ENCODE data around the gene SRSF11. TPM values are rescaled to one million over a fixed set of nuclear protein-coding genes. Genes with fewer than 3 reads are reported as not detected.

Gene SRSF11
- total RNA-seq, 1 donor from 2014 or later = 231 TPM

DNA sequence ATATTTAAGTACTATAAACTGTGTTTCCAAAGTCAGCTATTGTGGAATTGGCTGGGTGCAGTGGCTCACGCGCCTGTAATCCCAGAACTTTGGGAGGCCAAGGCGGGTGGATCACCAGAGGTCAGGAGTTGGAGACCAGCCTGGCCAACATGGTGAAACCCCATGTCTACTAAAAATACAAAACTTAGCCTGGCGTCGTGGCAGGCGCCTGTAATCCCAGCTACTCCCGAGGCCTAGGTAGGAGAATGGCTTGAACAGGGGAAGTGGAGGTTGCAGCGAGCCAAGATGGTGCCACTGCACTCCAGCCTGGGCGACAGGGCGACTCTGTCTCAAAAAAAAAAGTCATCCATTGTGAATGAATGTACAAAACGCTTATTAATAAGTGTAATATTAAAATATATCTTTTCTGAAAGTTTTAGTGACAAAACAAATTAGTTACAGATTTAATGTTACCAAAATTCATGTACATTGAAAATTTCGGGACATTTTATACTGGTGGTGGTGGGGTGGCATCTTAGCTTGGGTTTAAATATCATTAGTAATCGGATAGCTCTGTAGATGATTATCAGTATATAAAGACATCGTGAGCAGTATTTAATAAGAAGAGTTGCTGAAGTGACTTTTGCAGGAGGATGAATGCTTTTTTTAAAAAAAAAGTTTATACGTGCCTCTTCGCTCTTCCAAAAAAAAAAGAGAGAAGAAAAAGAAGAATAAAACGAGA lies 503 bp upstream of the SRSF11 start:
- POLR2A ChIA-PET = interaction anchor here (0.9 to 3.5 kb wide), 9 partner anchors 10 to 860 kb away, joined by 3 to 53 read pairs (median 5); partner anchors contain the start of genes ANKRD13C, CTH, LRRC40 and ZRANB2
- CTCF ChIA-PET = no interaction called here
- intact Hi-C loops (cut with micrococcal nuclease) = loop anchor here (1.0 kb wide), 4 partner anchors 15 to 861 kb away; partner anchors contain the start of genes ANKRD13C, LRRC40 and ZRANB2
- Mint-ChIP-seq H3K4me3 (peak overlapping the region; percentile 91), H3K36me3 (ENCODE audit: low read depth) (peaks cover 41% of the 10 kb centered on the region), H3K9me3 (no peaks in the 10 kb centered on the region), H3K4me1 (peaks cover 44% of the 10 kb centered on the region), H3K27ac (peak overlapping the region; percentile 93), H3K27me3 (no peaks in the 10 kb centered on the region)
- ATAC-seq (ENCODE audit: low read depth) = no peak
- no peak for DNase-seq
- TF ChIP-seq, protein P1, sequence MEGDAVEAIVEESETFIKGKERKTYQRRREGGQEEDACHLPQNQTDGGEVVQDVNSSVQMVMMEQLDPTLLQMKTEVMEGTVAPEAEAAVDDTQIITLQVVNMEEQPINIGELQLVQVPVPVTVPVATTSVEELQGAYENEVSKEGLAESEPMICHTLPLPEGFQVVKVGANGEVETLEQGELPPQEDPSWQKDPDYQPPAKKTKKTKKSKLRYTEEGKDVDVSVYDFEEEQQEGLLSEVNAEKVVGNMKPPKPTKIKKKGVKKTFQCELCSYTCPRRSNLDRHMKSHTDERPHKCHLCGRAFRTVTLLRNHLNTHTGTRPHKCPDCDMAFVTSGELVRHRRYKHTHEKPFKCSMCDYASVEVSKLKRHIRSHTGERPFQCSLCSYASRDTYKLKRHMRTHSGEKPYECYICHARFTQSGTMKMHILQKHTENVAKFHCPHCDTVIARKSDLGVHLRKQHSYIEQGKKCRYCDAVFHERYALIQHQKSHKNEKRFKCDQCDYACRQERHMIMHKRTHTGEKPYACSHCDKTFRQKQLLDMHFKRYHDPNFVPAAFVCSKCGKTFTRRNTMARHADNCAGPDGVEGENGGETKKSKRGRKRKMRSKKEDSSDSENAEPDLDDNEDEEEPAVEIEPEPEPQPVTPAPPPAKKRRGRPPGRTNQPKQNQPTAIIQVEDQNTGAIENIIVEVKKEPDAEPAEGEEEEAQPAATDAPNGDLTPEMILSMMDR (IDR thresholded peaks at IDR 0.05) = no peak

DNA sequence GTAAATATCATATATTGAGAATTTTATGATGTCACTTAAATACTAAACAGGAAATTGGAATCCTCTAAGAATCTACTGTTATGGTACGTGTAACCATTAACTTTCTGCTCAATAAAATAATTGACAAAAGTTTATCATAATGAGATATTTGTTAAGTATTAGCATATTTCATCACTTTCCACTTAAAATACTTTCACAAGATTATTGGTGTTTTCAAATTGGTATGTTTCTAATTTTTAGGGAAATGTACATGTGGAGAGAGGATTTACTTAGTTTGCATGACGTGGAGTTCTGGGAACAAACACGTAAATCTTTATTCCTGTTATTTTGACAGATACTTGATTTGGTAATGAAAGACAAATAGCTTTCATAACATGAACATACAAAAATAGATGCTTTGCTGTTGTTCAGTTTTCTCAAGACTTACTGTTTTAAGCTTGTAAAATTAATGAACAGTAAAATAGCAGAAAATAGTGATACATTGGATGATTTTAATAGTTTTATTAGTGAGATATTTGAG lies 1.6 kb downstream of the SRSF11 start:
- ATAC-seq (ENCODE audit: low read depth) (no peak), DNase-seq (no peak)
- CTCF ChIA-PET = interaction anchor here (0.6 kb wide), 1 partner anchor 16 kb away, joined by 3 read pairs; no protein-coding TSS in a partner anchor
- POLR2A ChIA-PET = interaction anchor here (1.7 to 3.5 kb wide), 2 partner anchors 17 to 188 kb away, joined by 5 to 53 read pairs; partner anchors contain the start of genes CTH and LRRC40
- Mint-ChIP-seq H3K27me3 (no peaks in the 10 kb centered on the region), H3K9me3 (no peaks in the 10 kb centered on the region), H3K4me1 (peaks cover 54% of the 10 kb centered on the region), H3K27ac (peak overlapping the region; percentile 93), H3K4me3 (peak overlapping the region; percentile 91), H3K36me3 (ENCODE audit: low read depth) (peaks cover 38% of the 10 kb centered on the region)
- intact Hi-C loops (cut with micrococcal nuclease) = no loop called here
- TF ChIP-seq, protein P1 (IDR thresholded peaks at IDR 0.05) = no peak

DNA sequence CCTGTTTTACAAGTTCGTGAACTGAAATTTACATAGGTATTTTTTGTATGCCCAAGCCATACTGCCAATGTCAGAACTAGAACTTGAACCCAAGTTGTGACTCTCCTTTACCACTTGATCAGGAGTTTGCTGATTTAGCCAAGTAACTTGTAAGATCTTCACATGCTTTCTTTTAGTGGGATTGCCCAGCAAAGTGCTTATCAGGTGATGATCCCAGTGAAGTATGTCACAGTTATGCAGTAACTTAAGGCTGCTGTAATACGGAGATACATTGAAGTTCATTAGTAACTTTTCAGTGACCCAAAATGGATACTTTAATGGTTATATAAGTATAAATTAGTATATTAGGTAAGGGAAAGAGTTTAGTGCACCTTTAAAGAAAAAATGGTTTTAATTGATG lies 3.8 kb downstream of the SRSF11 start:
- H3K4me3 Mint-ChIP-seq = no peak overlapping the region
- peaks cover 52% of the 10 kb centered on the region for H3K4me1 Mint-ChIP-seq
- no peak for DNase-seq
- TF ChIP-seq, protein P1 (IDR thresholded peaks at IDR 0.05) = no peak
- H3K27ac Mint-ChIP-seq = no peak overlapping the region
- no peaks in the 10 kb centered on the region for H3K27me3 Mint-ChIP-seq
- peaks cover 55% of the 10 kb centered on the region for H3K36me3 Mint-ChIP-seq (ENCODE audit: low read depth)
- intact Hi-C loops (cut with micrococcal nuclease) = loop anchor here (2.0 kb wide), 1 partner anchor 16 kb away; no protein-coding TSS in a partner anchor
- POLR2A ChIA-PET = no interaction called here
- H3K9me3 Mint-ChIP-seq = no peaks in the 10 kb centered on the region
- CTCF ChIA-PET = no interaction called here
- no peak for ATAC-seq (ENCODE audit: low read depth)

DNA sequence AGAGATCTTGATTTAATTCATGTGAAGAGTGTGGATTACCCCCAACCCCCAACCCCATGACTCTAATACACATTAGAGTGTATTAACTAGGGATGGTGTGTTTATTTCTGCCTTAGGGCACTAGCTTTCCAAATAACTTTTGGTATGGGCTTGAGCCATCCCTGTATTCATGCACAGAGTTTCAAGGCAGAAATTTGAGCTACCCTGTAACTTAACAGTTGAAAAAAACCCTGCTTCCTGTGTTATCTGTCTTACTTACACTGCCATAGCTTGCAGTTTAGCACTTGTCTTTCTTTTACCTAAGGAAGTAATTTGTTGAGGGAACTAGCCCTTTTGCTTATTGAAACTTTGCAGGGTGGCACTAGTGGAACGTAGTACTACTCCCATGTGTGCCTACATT lies 6.3 kb downstream of the SRSF11 start:
- Mint-ChIP-seq H3K27me3 (no peaks in the 10 kb centered on the region), H3K4me1 (peaks cover 36% of the 10 kb centered on the region), H3K9me3 (no peaks in the 10 kb centered on the region), H3K36me3 (ENCODE audit: low read depth) (peaks cover 70% of the 10 kb centered on the region), H3K4me3 (no peak overlapping the region), H3K27ac (no peak overlapping the region)
- TF ChIP-seq, protein P1 (IDR thresholded peaks at IDR 0.05) = no peak
- CTCF ChIA-PET = no interaction called here
- POLR2A ChIA-PET = no interaction called here
- DNase-seq (no peak), ATAC-seq (ENCODE audit: low read depth) (no peak)
- intact Hi-C loops (cut with micrococcal nuclease) = no loop called here

DNA sequence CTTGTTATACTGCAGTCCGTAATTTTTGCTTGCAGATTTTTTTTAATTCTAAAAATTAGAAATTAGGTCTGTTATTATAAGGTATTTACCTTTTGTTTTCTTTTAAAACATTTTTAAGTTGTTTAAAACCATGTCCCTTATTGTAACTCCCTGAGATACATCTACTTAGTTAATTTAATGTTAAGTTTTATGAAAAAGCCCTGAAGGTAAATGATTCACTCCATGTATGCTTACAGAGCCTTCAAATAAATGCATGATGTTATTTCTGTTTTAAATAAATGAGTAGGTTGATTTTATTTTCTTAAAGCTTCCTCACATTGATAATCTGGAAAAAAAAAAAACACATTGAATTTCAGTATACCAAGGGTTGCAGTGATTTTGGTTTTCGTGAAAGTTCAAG lies 7.5 kb downstream of the SRSF11 start:
- ChIA-PET POLR2A (no interaction called here), CTCF (no interaction called here)
- TF ChIP-seq, protein P1 (IDR thresholded peaks at IDR 0.05) = no peak
- ATAC-seq (ENCODE audit: low read depth) (no peak), DNase-seq (no peak)
- H3K9me3 Mint-ChIP-seq = no peaks in the 10 kb centered on the region
- H3K4me3 Mint-ChIP-seq = no peak overlapping the region
- H3K27ac Mint-ChIP-seq = no peak overlapping the region
- intact Hi-C loops (cut with micrococcal nuclease) = no loop called here
- no peaks in the 10 kb centered on the region for H3K27me3 Mint-ChIP-seq
- H3K36me3 Mint-ChIP-seq (ENCODE audit: low read depth) = peaks cover 73% of the 10 kb centered on the region
- H3K4me1 Mint-ChIP-seq = peaks cover 24% of the 10 kb centered on the region

Measured in activated B cell treated with CpG ODN at 0.5 μM for 24 hours (primary cell).